Stimulated activated naive CD8-positive, alpha-beta T cell treated with anti-CD3 and anti-CD28 coated beads, Interleukin-15, amount 100 ng/mL, for 72 hours (primary cell): ENCODE data around the gene FYN.

Source experiments
- ATAC-seq: fragments of 150-1000 bp; cut with Tn5 transposase; 2 replicates; pipeline ENCODE4 v1.10.0; 2021; ENCODE audit warnings: mild to moderate bottlenecking, moderate library complexity
- DNase-seq, 2 donors: peaks; one replicate each; pipeline ENCODE4 v3.0.0; 2021 to 2022
- H3K27ac Mint-ChIP-seq, 2 donors: one replicate each; pipeline ENCODE4 v1.8.0; 2022; ENCODE audit warnings: mild to moderate bottlenecking in 2 of 2, mixed read lengths in 2 of 2, moderate library complexity in 2 of 2
- H3K27me3 Mint-ChIP-seq: one replicate; pipeline ENCODE4 v1.8.0; 2022; ENCODE audit warnings: mixed read lengths
- H3K4me1 Mint-ChIP-seq: one replicate; pipeline ENCODE4 v1.8.0; 2022; ENCODE audit warnings: mild to moderate bottlenecking, mixed read lengths
- H3K4me3 Mint-ChIP-seq, 2 donors: one replicate each; pipeline ENCODE4 v1.8.0; 2022; ENCODE audit warnings: mild to moderate bottlenecking in 2 of 2, mixed read lengths in 2 of 2, moderate library complexity in 1 of 2
- H3K9me3 Mint-ChIP-seq, 2 donors: one replicate each; pipeline ENCODE4 v1.8.0; 2022; ENCODE audit warnings: mixed read lengths in 2 of 2

The FYN gene

GRCh38 chr6:111727802-111728201 is 145.4 kb downstream of the FYN start:
- H3K27me3 Mint-ChIP-seq, result no peaks in the 10 kb centered on the region
- H3K9me3 Mint-ChIP-seq, result peaks cover 0 to 4% of the 10 kb centered on the region in 2 donors
- ATAC-seq, result no peak
- peaks cover 88% of the 10 kb centered on the region for H3K4me1 Mint-ChIP-seq
- no peak overlapping the region for H3K4me3 Mint-ChIP-seq
- H3K27ac Mint-ChIP-seq, result no peak overlapping the region
- no peak for DNase-seq

- peaks cover 0 to 4% of the 10 kb centered on the region in 2 donors for H3K9me3 Mint-ChIP-seq
- no peak overlapping the region for H3K4me3 Mint-ChIP-seq
- H3K27me3 Mint-ChIP-seq, result no peaks in the 10 kb centered on the region
- no peak overlapping the region for H3K27ac Mint-ChIP-seq
- DNase-seq (no peak), ATAC-seq (no peak)
- H3K4me1 Mint-ChIP-seq, result peaks cover 88% of the 10 kb centered on the region
These were observed 146.2 kb downstream of the FYN start for GRCh38 chr6:111727041-111727440.

- Mint-ChIP-seq H3K27ac (peak overlapping the region in 1 of 2 donors; percentile 18), H3K9me3 (peaks cover 0 to 4% of the 10 kb centered on the region in 2 donors), H3K27me3 (no peaks in the 10 kb centered on the region), H3K4me1 (peaks cover 88% of the 10 kb centered on the region), H3K4me3 (peak overlapping the region; percentile 29 to 65)
- DNase-seq (no peak), ATAC-seq (no peak)
These were observed 147.7 kb downstream of the FYN start for GRCh38 chr6:111725446-111726112.

GRCh38 chr6:111724505-111724904 is 148.7 kb downstream of the FYN start:
- peaks cover 0 to 4% of the 10 kb centered on the region in 2 donors for H3K9me3 Mint-ChIP-seq
- ATAC-seq, result peak; percentile 80
- peak overlapping the region; percentile 29 to 65 for H3K4me3 Mint-ChIP-seq
- no peak for DNase-seq
- peaks cover 88% of the 10 kb centered on the region for H3K4me1 Mint-ChIP-seq
- peak overlapping the region; percentile 34 to 86 for H3K27ac Mint-ChIP-seq
- H3K27me3 Mint-ChIP-seq, result no peaks in the 10 kb centered on the region

- H3K4me3 Mint-ChIP-seq, result peak overlapping the region; percentile 29 to 65
- peak; percentile 21 for ATAC-seq
- H3K4me1 Mint-ChIP-seq, result peaks cover 93% of the 10 kb centered on the region
- DNase-seq, result no peak
- no peaks in the 10 kb centered on the region for H3K27me3 Mint-ChIP-seq
- H3K27ac Mint-ChIP-seq, result peak overlapping the region in 1 of 2 donors; percentile 86
- peaks cover 0 to 4% of the 10 kb centered on the region in 2 donors for H3K9me3 Mint-ChIP-seq
These were observed 149.2 kb downstream of the FYN start for GRCh38 chr6:111724039-111724438.

- peaks cover 96% of the 10 kb centered on the region for H3K4me1 Mint-ChIP-seq
- H3K9me3 Mint-ChIP-seq, result peaks cover 0 to 4% of the 10 kb centered on the region in 2 donors
- H3K27ac Mint-ChIP-seq, result peak overlapping the region in 1 of 2 donors; percentile 33
- ATAC-seq (no peak), DNase-seq (no peak)
- H3K4me3 Mint-ChIP-seq, result no peak overlapping the region
- no peaks in the 10 kb centered on the region for H3K27me3 Mint-ChIP-seq
These were observed 149.8 kb downstream of the FYN start for GRCh38 chr6:111723412-111723970.

- Mint-ChIP-seq H3K4me1 (peaks cover 96% of the 10 kb centered on the region), H3K27me3 (no peaks in the 10 kb centered on the region), H3K4me3 (no peak overlapping the region), H3K9me3 (peaks cover 0 to 4% of the 10 kb centered on the region in 2 donors), H3K27ac (no peak overlapping the region)
- no peak for ATAC-seq
- no peak for DNase-seq
These were observed 151.0 kb downstream of the FYN start for GRCh38 chr6:111722179-111722731.

GRCh38 chr6:111721753-111722154 is 151.5 kb downstream of the FYN start:
- Mint-ChIP-seq H3K4me3 (no peak overlapping the region), H3K9me3 (peaks cover 0 to 4% of the 10 kb centered on the region in 2 donors), H3K4me1 (peaks cover 96% of the 10 kb centered on the region), H3K27me3 (no peaks in the 10 kb centered on the region), H3K27ac (peak overlapping the region; percentile 77 to 87)
- ATAC-seq (peak; percentile 36), DNase-seq (peak; percentile 44 to 47)

- Mint-ChIP-seq H3K4me1 (peaks cover 96% of the 10 kb centered on the region), H3K9me3 (peaks cover 0 to under 1% of the 10 kb centered on the region in 2 donors), H3K27ac (peak overlapping the region in 1 of 2 donors; percentile 87), H3K27me3 (no peaks in the 10 kb centered on the region), H3K4me3 (no peak overlapping the region)
- DNase-seq, result no peak
- no peak for ATAC-seq
These were observed 152.2 kb downstream of the FYN start for GRCh38 chr6:111720931-111721496.

- no peak overlapping the region for H3K4me3 Mint-ChIP-seq
- ATAC-seq, result no peak
- DNase-seq, result no peak
- no peaks in the 10 kb centered on the region for H3K9me3 Mint-ChIP-seq
- peaks cover 94% of the 10 kb centered on the region for H3K4me1 Mint-ChIP-seq
- no peaks in the 10 kb centered on the region for H3K27me3 Mint-ChIP-seq
- peak overlapping the region; percentile 30 to 68 for H3K27ac Mint-ChIP-seq
These were observed 154.3 kb downstream of the FYN start for GRCh38 chr6:111718990-111719389.

GRCh38 chr6:111718326-111718725 is 154.9 kb downstream of the FYN start:
- Mint-ChIP-seq H3K27me3 (no peaks in the 10 kb centered on the region), H3K4me1 (peaks cover 95% of the 10 kb centered on the region), H3K4me3 (no peak overlapping the region), H3K9me3 (no peaks in the 10 kb centered on the region), H3K27ac (peak overlapping the region; percentile 72 to 93)
- ATAC-seq, result no peak
- no peak for DNase-seq

- Mint-ChIP-seq H3K9me3 (no peaks in the 10 kb centered on the region), H3K4me1 (peaks cover 98% of the 10 kb centered on the region), H3K27ac (peak overlapping the region; percentile 40 to 93), H3K4me3 (no peak overlapping the region), H3K27me3 (no peaks in the 10 kb centered on the region)
- ATAC-seq (no peak), DNase-seq (no peak)
These were observed 155.6 kb downstream of the FYN start for GRCh38 chr6:111717621-111718020.

GRCh38 chr6:111716325-111716724 is 156.9 kb downstream of the FYN start:
- Mint-ChIP-seq H3K27ac (peak overlapping the region; percentile 33 to 80), H3K27me3 (no peaks in the 10 kb centered on the region), H3K4me1 (peaks cover 98% of the 10 kb centered on the region), H3K4me3 (no peak overlapping the region), H3K9me3 (no peaks in the 10 kb centered on the region)
- ATAC-seq (no peak), DNase-seq (no peak)

GRCh38 chr6:111715321-111715720 is 157.9 kb downstream of the FYN start:
- peak in 1 of 2 donors; percentile 37 for DNase-seq
- Mint-ChIP-seq H3K4me1 (peaks cover 98% of the 10 kb centered on the region), H3K9me3 (no peaks in the 10 kb centered on the region), H3K4me3 (peak overlapping the region in 1 of 2 donors; percentile 21), H3K27ac (peak overlapping the region; percentile 80 to 81), H3K27me3 (no peaks in the 10 kb centered on the region)
- peak; percentile 57 for ATAC-seq

GRCh38 chr6:111714416-111715270 is 158.6 kb downstream of the FYN start:
- Mint-ChIP-seq H3K4me1 (peaks cover 97% of the 10 kb centered on the region), H3K9me3 (no peaks in the 10 kb centered on the region), H3K4me3 (no peak overlapping the region), H3K27me3 (no peaks in the 10 kb centered on the region), H3K27ac (peak overlapping the region; percentile 47 to 81)
- ATAC-seq, result peak; percentile 46
- no peak for DNase-seq
